Measurements from ENCODE around the gene CDKN1A. TPM values are rescaled to one million over a fixed set of nuclear protein-coding genes. Genes with fewer than 3 reads are reported as not detected.

The CDKN1A gene
- total RNA-seq, 4 donors from 2014 or later, result 47.3 to 613 (median 93.3) TPM

- Histone ChIP-seq H3K4me1 (peaks cover 14 to 16% (median 16%) of the 10 kb centered on the region in 4 donors), H3K9me3 (no peaks in the 10 kb centered on the region), H3K4me3 (no peak overlapping the region), H3K27me3 (no peaks in the 10 kb centered on the region), H3K36me3 (no peaks in the 10 kb centered on the region), H3K27ac (replicated peaks in 1 of 4) (no peak overlapping the region)
- intact Hi-C loops (cut with DNase I), result no loop called here
- 93% methylated on average over 11 of the region's 11 CpGs for WGBS
- TF ChIP-seq POLR2A (IDR thresholded peaks at IDR 0.05; ENCODE audit: low read depth), result no peak
- TF ChIP-seq EP300 (IDR thresholded peaks at IDR 0.05), result no peak
- TF ChIP-seq, protein P1, sequence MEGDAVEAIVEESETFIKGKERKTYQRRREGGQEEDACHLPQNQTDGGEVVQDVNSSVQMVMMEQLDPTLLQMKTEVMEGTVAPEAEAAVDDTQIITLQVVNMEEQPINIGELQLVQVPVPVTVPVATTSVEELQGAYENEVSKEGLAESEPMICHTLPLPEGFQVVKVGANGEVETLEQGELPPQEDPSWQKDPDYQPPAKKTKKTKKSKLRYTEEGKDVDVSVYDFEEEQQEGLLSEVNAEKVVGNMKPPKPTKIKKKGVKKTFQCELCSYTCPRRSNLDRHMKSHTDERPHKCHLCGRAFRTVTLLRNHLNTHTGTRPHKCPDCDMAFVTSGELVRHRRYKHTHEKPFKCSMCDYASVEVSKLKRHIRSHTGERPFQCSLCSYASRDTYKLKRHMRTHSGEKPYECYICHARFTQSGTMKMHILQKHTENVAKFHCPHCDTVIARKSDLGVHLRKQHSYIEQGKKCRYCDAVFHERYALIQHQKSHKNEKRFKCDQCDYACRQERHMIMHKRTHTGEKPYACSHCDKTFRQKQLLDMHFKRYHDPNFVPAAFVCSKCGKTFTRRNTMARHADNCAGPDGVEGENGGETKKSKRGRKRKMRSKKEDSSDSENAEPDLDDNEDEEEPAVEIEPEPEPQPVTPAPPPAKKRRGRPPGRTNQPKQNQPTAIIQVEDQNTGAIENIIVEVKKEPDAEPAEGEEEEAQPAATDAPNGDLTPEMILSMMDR (IDR thresholded peaks at IDR 0.05), result no peak
- TF ChIP-seq POLR2AphosphoS5 (IDR thresholded peaks at IDR 0.05), result no peak
- DNase-seq (ENCODE audit: extremely low spot score), result no peak
Measured at GRCh38 chr6:36639171-36639808, 39.2 kb upstream of the CDKN1A start.

DNA sequence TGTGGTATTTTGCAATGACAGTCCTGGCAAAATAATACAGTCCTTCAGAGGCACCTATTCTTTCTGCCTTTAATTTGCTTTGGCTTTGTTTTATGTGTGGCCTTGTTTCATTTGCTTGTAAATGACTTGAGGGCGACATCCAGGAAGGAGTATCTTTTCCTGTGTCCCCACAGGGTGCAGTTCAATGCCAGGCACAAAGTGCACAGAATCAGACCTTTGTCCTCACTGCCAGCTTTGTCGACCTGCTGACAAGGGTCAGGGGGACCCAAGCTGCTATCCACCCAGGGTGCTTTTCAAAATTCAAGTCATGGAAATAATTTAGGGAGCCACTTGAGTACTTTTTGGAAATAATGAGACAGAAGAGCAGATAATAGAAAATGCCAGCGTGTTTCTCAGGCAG lies 37.0 kb upstream of the CDKN1A start:
- Histone ChIP-seq H3K4me1 (peaks cover 12 to 15% (median 14%) of the 10 kb centered on the region in 4 donors), H3K27me3 (no peaks in the 10 kb centered on the region), H3K27ac (replicated peaks in 1 of 4) (no peak overlapping the region), H3K36me3 (no peaks in the 10 kb centered on the region), H3K9me3 (no peaks in the 10 kb centered on the region), H3K4me3 (no peak overlapping the region)
- TF ChIP-seq POLR2A (IDR thresholded peaks at IDR 0.05; ENCODE audit: low read depth), result no peak
- no peak for TF ChIP-seq POLR2AphosphoS5 (IDR thresholded peaks at IDR 0.05)
- TF ChIP-seq, protein P1 (IDR thresholded peaks at IDR 0.05), result no peak
- TF ChIP-seq EP300 (IDR thresholded peaks at IDR 0.05), result no peak
- WGBS, result 99% methylated on average over 3 of the region's 3 CpGs
- DNase-seq (ENCODE audit: extremely low spot score), result no peak
- intact Hi-C loops (cut with DNase I), result no loop called here

- Histone ChIP-seq H3K27me3 (no peaks in the 10 kb centered on the region), H3K9me3 (no peaks in the 10 kb centered on the region), H3K4me1 (peaks cover 12 to 15% (median 14%) of the 10 kb centered on the region in 4 donors), H3K27ac (replicated peaks in 1 of 4) (peak overlapping the region in 3 of 4 donors; percentile 10 to 50 (median 34)), H3K4me3 (no peak overlapping the region), H3K36me3 (no peaks in the 10 kb centered on the region)
- peak; percentile 94 for DNase-seq (ENCODE audit: extremely low spot score)
- intact Hi-C loops (cut with DNase I), result no loop called here
- WGBS, result 28% methylated on average over 5 of the region's 8 CpGs
- TF ChIP-seq POLR2AphosphoS5 (IDR thresholded peaks at IDR 0.05) (peak in 1 of 2 donors; percentile 20), POLR2A (IDR thresholded peaks at IDR 0.05; ENCODE audit: low read depth) (no peak), EP300 (IDR thresholded peaks at IDR 0.05) (no peak)
- TF ChIP-seq, protein P1 (IDR thresholded peaks at IDR 0.05), result no peak
Measured at GRCh38 chr6:36642913-36643817, 35.3 kb upstream of the CDKN1A start.

- Histone ChIP-seq H3K4me1 (peaks cover 12 to 15% (median 14%) of the 10 kb centered on the region in 4 donors), H3K36me3 (no peaks in the 10 kb centered on the region), H3K27ac (replicated peaks in 1 of 4) (no peak overlapping the region), H3K4me3 (no peak overlapping the region), H3K9me3 (no peaks in the 10 kb centered on the region), H3K27me3 (no peaks in the 10 kb centered on the region)
- intact Hi-C loops (cut with DNase I), result no loop called here
- DNase-seq (ENCODE audit: extremely low spot score), result no peak
- TF ChIP-seq, protein P1 (IDR thresholded peaks at IDR 0.05), result no peak
- TF ChIP-seq POLR2AphosphoS5 (IDR thresholded peaks at IDR 0.05) (no peak), POLR2A (IDR thresholded peaks at IDR 0.05; ENCODE audit: low read depth) (no peak), EP300 (IDR thresholded peaks at IDR 0.05) (no peak)
- 88% methylated on average over 4 of the region's 4 CpGs for WGBS
Measured at GRCh38 chr6:36643977-36644376, 34.5 kb upstream of the CDKN1A start.
